Measurements from ENCODE around the gene CATSPERB.
A peak's percentile ranks its signal among the peaks of the same experiment; 100 is the strongest.
"Not testable (repeated sequence)": the region's sequence is repeated elsewhere in the genome, so short reads cannot be mapped to it uniquely, and the experiment has no call there.

The CATSPERB gene

GRCh38 chr14:91732439-91732838 is 553 bp upstream of the CATSPERB start:
- DNase-seq (ENCODE audit: low spot score), result no peak

GRCh38 chr14:91731018-91731417 is 868 bp downstream of the CATSPERB start:
- no peak for DNase-seq (ENCODE audit: low spot score)

DNA sequence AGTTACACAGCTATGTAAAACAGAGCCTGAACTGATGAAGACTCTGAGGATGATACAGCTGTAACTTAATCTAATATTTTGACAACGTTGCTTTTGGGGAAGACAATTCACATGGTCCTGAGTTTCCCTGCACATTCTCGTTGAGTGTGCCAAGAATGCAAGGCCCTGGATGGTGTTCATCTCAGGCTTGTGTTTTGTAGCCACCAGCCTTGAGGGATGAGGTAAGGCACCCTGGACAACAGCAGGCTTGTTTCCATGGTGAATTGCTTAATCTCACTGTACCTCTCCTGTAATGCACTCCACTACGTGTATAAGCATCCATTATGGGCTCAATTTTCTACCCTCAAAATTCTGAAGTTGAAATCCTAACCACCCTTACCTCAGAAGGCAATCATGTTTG is 2.1 kb downstream of the CATSPERB start:
- DNase-seq (ENCODE audit: low spot score), result peak; percentile 32

DNA sequence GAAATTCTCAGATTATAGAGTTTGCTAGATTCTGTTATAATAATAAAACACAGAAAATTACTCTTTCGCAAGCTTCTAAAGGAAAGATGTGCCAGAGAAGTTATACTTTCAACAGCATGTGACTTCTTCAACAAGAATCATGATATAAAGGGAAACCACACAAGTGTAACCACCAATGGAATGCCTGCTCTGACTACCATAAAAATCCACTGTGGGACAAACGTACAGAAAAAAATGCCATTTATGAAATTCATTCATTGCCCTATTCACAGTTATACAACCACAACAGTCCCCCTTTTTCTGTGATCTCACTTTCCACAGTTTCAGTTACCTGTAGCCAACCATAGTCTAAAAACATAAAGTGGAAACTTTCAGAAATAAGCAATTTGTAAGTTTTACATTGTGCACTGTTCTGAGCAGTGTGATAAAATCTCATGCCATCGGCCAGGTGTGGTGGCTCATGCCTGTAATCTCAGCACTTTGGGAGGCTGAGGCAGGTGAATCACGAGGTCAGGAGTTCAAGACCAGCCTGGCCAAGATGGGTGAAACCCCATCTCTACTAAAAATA is 3.2 kb downstream of the CATSPERB start:
- DNase-seq (ENCODE audit: low spot score), result peak; percentile 27

DNA sequence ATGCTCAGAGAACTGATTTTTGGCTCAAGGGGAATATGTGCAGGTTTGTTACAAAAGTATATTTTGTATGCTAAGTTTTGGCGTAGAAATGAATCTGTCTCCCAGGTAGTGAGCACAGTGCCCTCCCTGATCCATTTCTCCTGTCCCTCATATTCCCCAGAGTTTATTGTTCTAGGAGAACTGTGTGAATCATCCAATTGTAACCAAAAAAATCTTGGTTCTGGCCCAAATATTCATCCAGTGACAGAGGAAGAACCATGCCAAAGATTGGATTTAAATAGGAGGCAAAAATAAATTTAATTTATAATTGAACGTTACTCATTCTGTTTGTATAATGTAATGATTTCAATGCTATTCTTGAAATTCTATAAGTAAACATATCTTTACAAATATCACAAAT is 4.8 kb downstream of the CATSPERB start:
- peak; percentile 68 for DNase-seq (ENCODE audit: low spot score)

DNA sequence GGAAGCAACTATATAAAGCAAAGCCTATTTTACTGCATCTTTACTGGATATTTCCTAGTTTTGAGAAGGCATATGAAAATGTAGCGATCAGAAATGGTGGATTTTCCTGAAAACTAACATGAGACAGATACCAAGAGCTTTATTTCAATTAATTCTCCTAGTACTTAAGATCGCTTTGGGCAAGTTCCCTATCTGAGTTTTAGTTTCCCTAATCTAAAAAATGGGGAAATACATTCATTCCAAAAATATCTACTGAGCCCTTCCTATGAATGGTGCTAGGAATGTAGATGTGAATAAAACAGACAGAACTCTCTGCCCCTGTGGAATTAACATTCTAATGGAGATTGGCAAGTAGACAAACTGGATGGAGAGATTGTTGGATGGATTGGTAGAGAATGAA is 8.4 kb downstream of the CATSPERB start:
- no peak for DNase-seq (ENCODE audit: low spot score)

GRCh38 chr14:91722386-91722785 is 9.5 kb downstream of the CATSPERB start:
- no peak for DNase-seq (ENCODE audit: low spot score)

GRCh38 chr14:91719839-91720238 is 12.0 kb downstream of the CATSPERB start:
- DNase-seq (ENCODE audit: low spot score), result no peak

- DNase-seq (ENCODE audit: low spot score), result no peak
These were observed 14.9 kb downstream of the CATSPERB start for GRCh38 chr14:91716999-91717398.

DNA sequence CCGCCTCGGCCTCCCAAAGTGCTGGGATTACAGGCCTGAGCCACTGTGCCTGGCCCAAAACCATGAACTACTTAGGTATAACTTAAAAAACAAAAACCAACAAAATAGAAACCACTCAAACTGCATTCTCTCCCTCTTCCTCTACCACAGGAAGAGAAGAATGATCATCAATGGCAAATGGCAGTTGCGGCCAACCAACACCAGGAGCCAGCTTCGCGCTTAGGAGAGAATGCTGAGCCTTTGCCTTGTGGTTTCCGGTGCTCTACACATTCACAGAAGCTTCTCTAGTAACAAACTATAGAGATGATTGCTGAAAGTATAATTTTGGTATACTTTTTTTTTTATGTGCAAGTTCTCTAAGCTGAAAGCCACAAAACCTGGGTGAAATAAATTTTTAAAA is 17.1 kb downstream of the CATSPERB start:
- no peak for DNase-seq (ENCODE audit: low spot score)

- DNase-seq (ENCODE audit: low spot score), result no peak
These were observed 23.1 kb downstream of the CATSPERB start for GRCh38 chr14:91708795-91709194.

- DNase-seq (ENCODE audit: low spot score), result no peak
These were observed 24.9 kb downstream of the CATSPERB start for GRCh38 chr14:91706996-91707395.

GRCh38 chr14:91694643-91695042 is 37.2 kb downstream of the CATSPERB start:
- no peak for DNase-seq (ENCODE audit: low spot score)

GRCh38 chr14:91693346-91693745 is 38.5 kb downstream of the CATSPERB start:
- peak; percentile 19 for DNase-seq (ENCODE audit: low spot score)

GRCh38 chr14:91692075-91692474 is 39.8 kb downstream of the CATSPERB start:
- DNase-seq (ENCODE audit: low spot score), result no peak

GRCh38 chr14:91689608-91690007 is 42.3 kb downstream of the CATSPERB start:
- DNase-seq (ENCODE audit: low spot score), result no peak

GRCh38 chr14:91687436-91687835 is 44.5 kb downstream of the CATSPERB start:
- DNase-seq (ENCODE audit: low spot score), result not testable (repeated sequence)

GRCh38 chr14:91685600-91685999 is 46.3 kb downstream of the CATSPERB start:
- no peak for DNase-seq (ENCODE audit: low spot score)

DNA sequence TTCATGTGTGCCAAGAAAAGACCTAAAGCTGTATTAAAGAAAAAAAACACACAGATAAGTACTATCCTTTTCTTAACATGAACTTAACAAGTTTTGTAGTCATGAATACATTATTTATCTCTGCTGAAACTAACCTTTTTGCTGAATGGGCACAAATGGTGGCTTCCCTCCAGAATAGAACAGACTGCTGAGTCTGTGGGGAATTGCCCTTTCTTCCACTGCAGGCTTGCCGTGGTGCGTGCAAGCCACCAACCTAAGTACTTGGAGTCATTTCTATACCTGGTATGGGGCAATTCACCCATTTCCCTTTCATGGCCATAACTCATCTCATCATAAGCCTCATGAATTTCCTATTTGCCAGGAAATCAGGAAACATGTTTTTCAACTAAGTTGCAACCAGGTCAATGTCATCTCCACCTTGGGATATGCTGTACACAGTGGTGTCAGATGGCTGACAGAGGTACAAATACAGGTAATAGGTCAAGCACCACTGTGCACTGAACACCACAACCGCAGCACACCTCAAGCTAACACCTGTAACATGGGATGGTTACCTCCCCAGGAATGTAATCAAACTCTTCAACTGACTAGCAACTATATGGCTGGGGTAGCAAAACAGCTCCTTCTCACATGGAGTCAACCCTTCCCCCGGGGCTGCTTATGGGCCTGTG is 49.9 kb downstream of the CATSPERB start:
- no peak for DNase-seq (ENCODE audit: low spot score)

DNA sequence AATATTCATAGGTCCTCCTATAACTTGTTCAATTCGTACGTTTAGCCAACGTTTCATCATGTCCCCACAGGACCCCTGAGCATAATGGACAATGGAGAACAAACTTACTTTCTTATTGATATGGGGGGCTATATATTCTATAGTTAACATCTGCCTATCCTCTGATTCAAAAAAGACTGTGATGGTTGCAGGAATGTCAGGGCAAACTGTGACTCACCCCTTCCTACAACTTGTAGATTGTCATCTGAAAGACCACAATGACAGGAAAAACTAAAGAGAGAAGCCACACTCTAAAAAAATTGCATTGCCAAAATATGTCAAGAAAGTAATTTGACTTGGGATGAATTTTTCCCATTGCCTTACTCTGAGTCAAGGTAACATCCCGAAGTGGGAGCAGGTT is 50.8 kb downstream of the CATSPERB start:
- no peak for DNase-seq (ENCODE audit: low spot score)

- DNase-seq (ENCODE audit: low spot score), result no peak
These were observed 52.6 kb downstream of the CATSPERB start for GRCh38 chr14:91679273-91679672.

DNA sequence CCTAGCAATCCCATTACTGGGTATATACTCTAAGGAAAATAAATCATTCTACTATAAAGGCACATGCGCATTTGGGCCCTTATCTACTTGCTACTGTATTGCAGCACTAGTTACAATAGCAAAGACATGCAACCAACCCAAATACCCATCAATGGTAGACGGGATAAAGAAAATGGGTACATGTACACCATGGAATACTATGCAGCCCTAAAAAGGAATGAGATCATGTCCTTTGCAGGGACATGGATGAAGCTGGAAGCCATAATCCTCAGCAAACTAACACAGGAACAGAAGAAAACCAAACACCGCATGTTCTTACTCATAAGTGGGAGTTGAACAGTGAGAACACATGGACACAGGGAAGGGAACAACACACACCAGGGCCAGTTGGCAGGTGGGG is 54.2 kb downstream of the CATSPERB start:
- not testable (repeated sequence) for DNase-seq (ENCODE audit: low spot score)

DNA sequence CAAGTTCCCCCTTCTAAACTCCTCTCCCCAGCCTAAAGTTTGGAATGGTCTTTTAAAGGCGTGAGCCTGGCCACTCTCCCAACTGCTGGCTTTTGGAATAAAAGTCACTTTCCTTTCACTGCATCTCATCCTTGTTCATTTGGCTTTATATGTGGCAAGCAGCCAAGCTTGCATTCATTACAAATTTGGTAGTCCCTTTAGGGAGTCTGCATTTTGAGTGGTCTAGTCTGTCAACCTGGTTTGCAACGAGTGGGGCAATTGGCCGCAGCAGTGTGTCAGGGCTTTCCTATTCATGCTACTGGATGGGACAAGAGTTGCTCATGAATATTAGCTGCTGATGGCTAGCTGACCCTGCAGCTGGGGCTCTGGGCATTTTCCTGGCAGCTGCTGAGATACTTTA is 57.0 kb downstream of the CATSPERB start:
- no peak for DNase-seq (ENCODE audit: low spot score)

DNA sequence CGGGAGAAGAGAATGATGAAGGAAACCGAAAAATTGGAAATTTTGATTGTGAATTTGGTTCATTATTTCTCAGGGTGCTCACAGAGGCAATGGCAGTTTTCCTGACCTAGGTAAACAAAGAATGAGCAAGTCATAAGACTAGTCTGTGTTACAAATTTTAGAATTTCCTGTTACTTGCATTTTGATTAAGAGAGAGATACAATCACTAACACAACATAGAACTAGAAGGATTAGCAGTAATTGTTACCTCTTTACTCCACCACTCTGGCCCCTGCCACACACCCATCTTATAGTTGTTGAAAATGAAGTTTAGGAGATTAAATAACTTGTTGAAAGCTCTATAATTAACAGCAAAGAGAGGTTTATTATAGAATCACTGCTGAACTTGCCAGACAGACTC is 62.0 kb downstream of the CATSPERB start:
- DNase-seq (ENCODE audit: low spot score), result no peak
